D341Med (cell line): ENCODE measurements around the gene PGR.

Source experiments
- DNase-seq: peaks from one replicate; pipeline ENCODE4 v3.0.0; 2012; ENCODE audit warnings: low spot score

PGR gene

GRCh38 chr11:101008961-101009689, 120.5 kb downstream of the PGR start:
- no peak for DNase-seq

DNA sequence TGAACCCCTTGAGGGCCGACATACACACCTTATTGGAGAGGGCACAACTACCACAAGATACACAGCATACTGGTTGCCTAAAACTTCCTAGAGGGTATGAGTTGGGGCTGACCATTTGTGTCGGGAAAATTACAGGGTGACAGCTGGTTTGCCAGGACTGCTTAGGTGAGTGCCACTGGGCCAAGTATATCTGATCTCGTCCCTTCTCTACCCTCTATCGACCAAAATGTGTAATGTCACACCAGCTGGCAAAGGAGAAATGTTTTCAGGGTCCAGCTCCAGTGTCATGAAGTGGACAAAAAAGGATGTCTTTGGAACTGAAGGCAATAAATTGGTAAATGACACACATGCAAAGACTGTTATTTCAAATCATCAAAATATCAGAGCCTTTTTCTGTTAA, 126.1 kb downstream of the PGR start:
- peak; percentile 42 for DNase-seq

DNA sequence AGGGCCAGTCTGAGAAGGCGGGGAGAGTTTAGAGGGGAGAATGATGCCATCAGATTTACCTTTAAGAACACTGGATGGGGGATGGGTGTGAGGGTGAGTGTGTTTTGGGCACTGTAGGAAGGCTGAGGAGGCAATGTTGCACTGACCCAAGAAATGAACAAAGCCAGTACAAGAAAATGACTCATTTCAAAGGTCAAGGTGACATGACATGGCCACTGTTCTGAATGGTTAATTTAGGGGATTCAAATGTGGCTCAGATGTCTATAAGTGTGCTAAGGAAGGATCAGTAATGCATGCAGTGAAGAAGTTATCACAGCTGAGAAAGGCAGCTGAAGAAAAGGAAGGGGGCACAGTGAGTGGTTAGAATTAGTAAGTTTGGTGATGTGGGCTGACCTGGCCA, 129.9 kb downstream of the PGR start:
- no peak for DNase-seq

DNA sequence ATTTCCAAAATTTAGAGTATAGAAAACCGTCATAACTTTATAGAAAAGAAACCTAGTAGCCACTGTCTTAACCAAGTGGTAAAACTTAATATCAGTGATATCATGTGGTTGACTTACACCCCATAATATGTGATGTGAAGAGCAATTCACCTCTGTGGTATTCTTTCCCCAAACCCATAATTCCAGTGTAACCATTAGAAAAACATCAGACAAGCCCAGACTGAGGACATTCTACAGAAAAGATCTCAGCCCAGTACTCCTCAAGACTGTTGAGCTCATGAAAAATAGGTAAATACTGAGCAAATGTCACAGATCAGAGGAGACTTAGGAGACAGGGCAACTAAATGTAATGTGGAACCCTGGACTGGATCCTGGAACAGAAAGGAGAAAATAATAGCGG, 134.6 kb downstream of the PGR start:
- DNase-seq: no peak

- DNase-seq: no peak
These were observed 138.1 kb downstream of the PGR start for GRCh38 chr11:100991541-100991940.

- DNase-seq: no peak
These were observed 138.7 kb downstream of the PGR start for GRCh38 chr11:100990931-100991330.

DNA sequence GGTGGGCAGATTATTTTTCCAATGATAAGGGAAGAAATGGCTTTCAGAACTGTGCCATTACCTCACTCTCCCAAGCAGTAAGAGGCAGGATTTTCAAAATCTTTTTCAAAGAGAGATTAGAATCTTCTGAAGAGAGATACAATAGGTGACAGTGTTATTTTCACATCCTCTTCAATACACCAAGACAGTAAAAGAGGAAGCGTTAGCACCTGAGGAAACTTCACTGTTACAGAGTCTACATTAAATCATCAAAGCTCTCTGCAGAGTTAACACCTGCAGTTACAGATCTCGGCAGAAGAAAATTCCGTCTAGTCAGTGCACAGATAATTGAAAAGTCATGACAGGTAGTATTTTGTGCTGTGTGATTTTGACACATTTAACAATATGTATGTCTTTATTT, 144.9 kb downstream of the PGR start:
- no peak for DNase-seq

DNA sequence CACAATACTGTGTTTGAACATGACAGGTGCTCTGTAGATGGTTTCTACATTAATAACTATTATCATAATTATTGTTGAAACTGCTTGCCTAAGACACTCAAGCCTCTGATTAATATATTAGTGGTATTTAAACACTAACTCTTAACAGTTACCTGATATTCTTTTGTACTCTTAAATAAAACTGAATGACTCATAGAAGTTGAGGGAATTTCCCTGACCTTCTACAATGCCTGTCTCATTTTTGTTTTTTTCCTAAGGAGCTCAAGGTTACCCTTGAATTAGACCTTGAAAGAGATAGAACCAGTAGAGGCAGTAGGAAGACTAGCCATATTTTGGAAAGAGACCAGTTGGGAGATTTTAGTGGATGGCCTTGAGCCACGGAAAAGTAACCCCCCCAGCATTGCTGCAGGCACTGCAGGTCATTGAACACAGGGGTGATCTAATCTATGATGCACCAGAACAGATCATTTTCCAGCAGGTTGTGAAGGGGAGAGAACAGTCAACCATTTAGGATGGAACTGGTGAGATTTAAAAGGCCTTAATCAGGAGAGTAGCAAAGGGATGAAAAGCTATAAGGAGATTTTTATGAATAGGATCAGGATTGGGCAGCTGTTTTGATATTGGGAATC, 148.3 kb downstream of the PGR start:
- no peak for DNase-seq

DNA sequence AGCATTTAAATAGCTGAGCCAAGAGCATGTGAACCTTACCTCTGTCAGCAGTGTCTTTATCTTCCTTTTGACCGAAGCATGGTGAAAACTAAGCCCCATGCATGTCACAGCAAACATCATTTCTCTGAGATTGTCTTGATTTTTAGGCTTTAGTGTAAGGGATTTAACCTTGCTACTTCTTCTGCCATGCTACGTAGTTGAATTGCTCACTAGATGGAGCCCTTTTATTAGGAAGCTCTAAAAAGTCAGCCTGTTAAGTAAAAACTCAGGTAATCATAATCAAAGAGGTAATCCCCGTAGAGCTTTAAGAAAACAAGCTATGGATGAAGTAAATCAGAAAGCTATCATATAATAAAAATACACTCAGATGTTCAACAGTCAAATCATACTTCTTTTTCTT, 149.5 kb downstream of the PGR start:
- DNase-seq: no peak
